ENCODE results near the gene SLC10A3.

DNA sequence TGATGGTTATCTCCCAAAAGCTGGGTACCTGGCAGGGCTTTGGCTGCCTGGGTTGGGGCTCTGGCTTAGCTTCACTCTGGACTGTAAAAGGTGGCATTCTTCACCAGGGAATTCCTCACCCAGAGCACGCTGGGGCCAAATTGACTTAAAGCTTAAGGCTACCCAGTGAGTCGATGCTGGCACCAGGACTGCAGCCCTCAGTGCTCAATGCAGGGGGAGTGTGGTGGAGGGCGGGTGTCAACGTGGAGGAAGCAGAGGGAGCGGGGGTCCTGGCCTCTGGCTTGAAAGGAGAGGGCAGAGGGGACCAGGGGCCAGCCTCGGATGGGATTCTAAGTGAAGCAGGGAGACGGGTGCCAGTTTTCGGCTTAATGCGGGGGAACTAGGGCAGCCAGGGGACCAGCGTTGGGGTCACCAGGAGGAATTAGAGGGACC is 46.9 kb downstream of the SLC10A3 start:
- TF ChIP-seq POLR2A (IDR thresholded peaks at IDR 0.05) = no peak
- TF ChIP-seq, protein P1, sequence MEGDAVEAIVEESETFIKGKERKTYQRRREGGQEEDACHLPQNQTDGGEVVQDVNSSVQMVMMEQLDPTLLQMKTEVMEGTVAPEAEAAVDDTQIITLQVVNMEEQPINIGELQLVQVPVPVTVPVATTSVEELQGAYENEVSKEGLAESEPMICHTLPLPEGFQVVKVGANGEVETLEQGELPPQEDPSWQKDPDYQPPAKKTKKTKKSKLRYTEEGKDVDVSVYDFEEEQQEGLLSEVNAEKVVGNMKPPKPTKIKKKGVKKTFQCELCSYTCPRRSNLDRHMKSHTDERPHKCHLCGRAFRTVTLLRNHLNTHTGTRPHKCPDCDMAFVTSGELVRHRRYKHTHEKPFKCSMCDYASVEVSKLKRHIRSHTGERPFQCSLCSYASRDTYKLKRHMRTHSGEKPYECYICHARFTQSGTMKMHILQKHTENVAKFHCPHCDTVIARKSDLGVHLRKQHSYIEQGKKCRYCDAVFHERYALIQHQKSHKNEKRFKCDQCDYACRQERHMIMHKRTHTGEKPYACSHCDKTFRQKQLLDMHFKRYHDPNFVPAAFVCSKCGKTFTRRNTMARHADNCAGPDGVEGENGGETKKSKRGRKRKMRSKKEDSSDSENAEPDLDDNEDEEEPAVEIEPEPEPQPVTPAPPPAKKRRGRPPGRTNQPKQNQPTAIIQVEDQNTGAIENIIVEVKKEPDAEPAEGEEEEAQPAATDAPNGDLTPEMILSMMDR (IDR thresholded peaks at IDR 0.05) = no peak
